ENCODE measurements around the gene NEU2. TPM values are rescaled to one million over a fixed set of nuclear protein-coding genes. Genes with fewer than 3 reads are reported as not detected.

NEU2 gene
- polyA plus RNA-seq, 2 of the 4 experiments (the other 2 are of a cell fraction) = not detected

DNA sequence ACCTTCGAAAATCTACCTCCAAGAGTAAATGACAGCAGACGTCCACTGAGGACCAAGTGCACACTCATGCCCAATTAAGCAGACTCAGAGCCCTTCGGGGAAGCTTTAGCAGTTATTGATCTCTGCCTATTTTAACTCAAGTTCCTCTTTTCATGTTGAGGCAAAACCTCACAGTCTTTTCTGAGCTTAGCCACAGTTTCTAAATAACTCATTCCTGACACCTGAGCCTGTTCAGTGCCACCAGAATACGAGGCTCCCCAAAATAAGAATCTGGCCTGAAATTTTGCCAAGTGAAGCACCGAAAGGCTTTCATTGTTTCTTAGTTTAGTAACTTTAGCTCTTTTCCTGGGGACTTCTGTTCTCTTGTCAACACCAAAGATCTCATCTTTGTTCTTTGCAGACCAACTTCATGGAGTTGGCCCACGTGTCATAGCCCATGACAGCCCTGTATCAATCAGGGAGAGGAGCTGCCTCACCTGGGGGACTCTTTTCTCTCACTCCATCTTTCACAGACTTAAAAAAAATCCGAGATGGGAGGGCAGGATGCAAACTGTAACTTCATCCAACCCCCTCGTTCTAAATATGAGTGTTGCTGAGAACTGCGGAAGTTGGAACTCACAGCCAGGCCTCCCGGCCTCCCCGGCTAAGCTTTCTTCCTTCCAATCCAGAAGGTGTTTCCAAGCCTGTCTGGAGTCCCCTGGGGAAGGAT lies 49.9 kb downstream of the NEU2 start:
- no peak for FAIRE-seq
- ATAC-seq = no peak
- no peak overlapping the region for H3K4me3 ChIP-seq
- DNase-seq (ENCODE audit: low read depth in 1 of 2, low spot score in 1 of 2) = no peak
- H3K27ac ChIP-seq = no peak overlapping the region
- WGBS (ENCODE audit: missing lambda C conversion rate) = 59% methylated on average over 11 of the region's 11 CpGs
- H3K4me1 ChIP-seq = no peaks in the 10 kb centered on the region
- TF ChIP-seq, protein P1, sequence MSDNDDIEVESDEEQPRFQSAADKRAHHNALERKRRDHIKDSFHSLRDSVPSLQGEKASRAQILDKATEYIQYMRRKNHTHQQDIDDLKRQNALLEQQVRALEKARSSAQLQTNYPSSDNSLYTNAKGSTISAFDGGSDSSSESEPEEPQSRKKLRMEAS (IDR thresholded peaks at IDR 0.05) = no peak
- TF ChIP-seq EP300 (IDR thresholded peaks at IDR 0.05) (no peak), CBX8 (IDR thresholded peaks at IDR 0.05) (no peak), CHD2 (IDR thresholded peaks at IDR 0.05; ENCODE audit: low read length, partially characterized antibody) (no peak), CEBPB (IDR thresholded peaks at IDR 0.05) (no peak), POLR2AphosphoS2 (conservative IDR thresholded peaks at IDR 0.05; ENCODE audit: low read length) (no peak), ZSCAN20 (CRISPR knock-in tag; IDR thresholded peaks at IDR 0.05) (no peak), HOXB13 (CRISPR knock-in tag; IDR thresholded peaks at IDR 0.05; ENCODE audit: low read depth) (no peak), RARB (CRISPR knock-in tag; IDR thresholded peaks at IDR 0.05) (no peak), JUN (IDR thresholded peaks at IDR 0.05) (no peak), POLR2A (IDR thresholded peaks at IDR 0.05; ENCODE audit: low read length) (no peak), NFE2L2 (conservative IDR thresholded peaks at IDR 0.05; ENCODE audit: low read length) (no peak), RNF2 (IDR thresholded peaks at IDR 0.05; ENCODE audit: borderline replicate concordance, low read depth) (no peak), CBX2 (IDR thresholded peaks at IDR 0.05; ENCODE audit: borderline replicate concordance, low read depth) (no peak), EHMT2 (IDR thresholded peaks at IDR 0.05; ENCODE audit: low read depth) (no peak)
- TF ChIP-seq, protein P2, sequence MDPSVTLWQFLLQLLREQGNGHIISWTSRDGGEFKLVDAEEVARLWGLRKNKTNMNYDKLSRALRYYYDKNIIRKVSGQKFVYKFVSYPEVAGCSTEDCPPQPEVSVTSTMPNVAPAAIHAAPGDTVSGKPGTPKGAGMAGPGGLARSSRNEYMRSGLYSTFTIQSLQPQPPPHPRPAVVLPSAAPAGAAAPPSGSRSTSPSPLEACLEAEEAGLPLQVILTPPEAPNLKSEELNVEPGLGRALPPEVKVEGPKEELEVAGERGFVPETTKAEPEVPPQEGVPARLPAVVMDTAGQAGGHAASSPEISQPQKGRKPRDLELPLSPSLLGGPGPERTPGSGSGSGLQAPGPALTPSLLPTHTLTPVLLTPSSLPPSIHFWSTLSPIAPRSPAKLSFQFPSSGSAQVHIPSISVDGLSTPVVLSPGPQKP (IDR thresholded peaks at IDR 0.05; ENCODE audit: low read depth, low read length) = no peak
- no peak overlapping the region for H3K4me2 ChIP-seq
- ChIA-PET CTCF (interaction anchor here (0.6 to 1.4 kb wide), 4 partner anchors 18 to 229 kb away, joined by 3 read pairs; no protein-coding TSS in a partner anchor), POLR2A (interaction anchor here (0.6 kb wide), 1 partner anchor 341 kb away, joined by 3 read pairs; no protein-coding TSS in a partner anchor)
- no peaks in the 10 kb centered on the region for H3K9me3 ChIP-seq

DNA sequence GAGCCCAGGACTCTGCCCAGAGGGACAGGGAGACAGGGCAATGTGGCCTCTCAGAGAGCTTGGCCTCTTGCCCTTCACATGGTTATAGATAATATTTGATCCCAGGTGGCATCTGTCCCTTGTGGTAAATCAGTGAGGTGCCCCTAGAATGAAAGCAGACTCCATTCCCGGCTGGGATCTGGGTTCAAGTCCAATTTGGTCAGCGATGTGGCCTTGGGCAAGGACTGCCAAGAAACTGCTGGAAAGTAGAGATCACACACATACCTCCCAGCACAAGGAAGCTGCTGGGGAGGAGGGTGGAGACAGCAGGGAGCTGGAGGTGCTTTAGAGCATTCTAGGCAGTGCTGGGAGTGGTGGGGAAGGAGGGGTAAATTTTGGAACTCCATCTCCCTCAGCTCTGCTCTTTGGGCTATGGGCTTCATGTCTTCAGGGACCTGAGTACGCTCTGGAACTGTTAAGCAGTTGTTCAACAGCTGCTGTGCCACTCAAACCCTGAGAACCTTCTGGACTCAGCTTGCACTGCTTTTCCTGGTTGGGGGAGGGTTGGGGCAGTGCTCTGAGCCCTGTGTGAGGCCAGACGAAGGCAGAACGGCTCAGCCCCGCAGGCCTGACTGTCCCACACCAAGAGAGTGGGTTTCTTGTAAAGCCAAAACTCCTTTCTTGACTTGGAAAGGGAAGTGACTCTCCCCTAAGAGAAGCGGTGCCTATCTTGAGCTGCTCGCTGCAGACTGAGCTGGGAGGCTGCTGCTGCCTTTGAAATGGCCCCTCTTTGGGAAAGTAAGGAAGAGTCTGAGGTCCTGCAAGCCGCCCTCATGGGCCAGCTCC lies 50.7 kb downstream of the NEU2 start:
- ChIA-PET CTCF (interaction anchor here (1.2 to 1.4 kb wide), 2 partner anchors 17 to 30 kb away, joined by 3 read pairs; no protein-coding TSS in a partner anchor), POLR2A (interaction anchor here (0.6 kb wide), 1 partner anchor 342 kb away, joined by 3 read pairs; no protein-coding TSS in a partner anchor)
- FAIRE-seq = no peak
- Histone ChIP-seq H3K27ac (no peak overlapping the region), H3K4me1 (no peaks in the 10 kb centered on the region), H3K4me2 (no peak overlapping the region), H3K9me3 (no peaks in the 10 kb centered on the region), H3K4me3 (no peak overlapping the region)
- no peak for DNase-seq (ENCODE audit: low read depth in 1 of 2, low spot score in 1 of 2)
- WGBS (ENCODE audit: missing lambda C conversion rate) = 81% methylated on average over 7 of the region's 9 CpGs
- ATAC-seq = no peak
- no peak for TF ChIP-seq HDAC2 (IDR thresholded peaks at IDR 0.05)
- TF ChIP-seq, protein P3, sequence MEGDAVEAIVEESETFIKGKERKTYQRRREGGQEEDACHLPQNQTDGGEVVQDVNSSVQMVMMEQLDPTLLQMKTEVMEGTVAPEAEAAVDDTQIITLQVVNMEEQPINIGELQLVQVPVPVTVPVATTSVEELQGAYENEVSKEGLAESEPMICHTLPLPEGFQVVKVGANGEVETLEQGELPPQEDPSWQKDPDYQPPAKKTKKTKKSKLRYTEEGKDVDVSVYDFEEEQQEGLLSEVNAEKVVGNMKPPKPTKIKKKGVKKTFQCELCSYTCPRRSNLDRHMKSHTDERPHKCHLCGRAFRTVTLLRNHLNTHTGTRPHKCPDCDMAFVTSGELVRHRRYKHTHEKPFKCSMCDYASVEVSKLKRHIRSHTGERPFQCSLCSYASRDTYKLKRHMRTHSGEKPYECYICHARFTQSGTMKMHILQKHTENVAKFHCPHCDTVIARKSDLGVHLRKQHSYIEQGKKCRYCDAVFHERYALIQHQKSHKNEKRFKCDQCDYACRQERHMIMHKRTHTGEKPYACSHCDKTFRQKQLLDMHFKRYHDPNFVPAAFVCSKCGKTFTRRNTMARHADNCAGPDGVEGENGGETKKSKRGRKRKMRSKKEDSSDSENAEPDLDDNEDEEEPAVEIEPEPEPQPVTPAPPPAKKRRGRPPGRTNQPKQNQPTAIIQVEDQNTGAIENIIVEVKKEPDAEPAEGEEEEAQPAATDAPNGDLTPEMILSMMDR (IDR thresholded peaks at IDR 0.05) = no peak
- TF ChIP-seq RNF2 (IDR thresholded peaks at IDR 0.05; ENCODE audit: borderline replicate concordance, low read depth) = no peak
- TF ChIP-seq NFE2L2 (conservative IDR thresholded peaks at IDR 0.05; ENCODE audit: low read length) = no peak
- no peak for TF ChIP-seq CHD4 (IDR thresholded peaks at IDR 0.05; ENCODE audit: borderline replicate concordance)
- TF ChIP-seq POLR2A (IDR thresholded peaks at IDR 0.05; ENCODE audit: low read length) = no peak
- TF ChIP-seq, protein P4, sequence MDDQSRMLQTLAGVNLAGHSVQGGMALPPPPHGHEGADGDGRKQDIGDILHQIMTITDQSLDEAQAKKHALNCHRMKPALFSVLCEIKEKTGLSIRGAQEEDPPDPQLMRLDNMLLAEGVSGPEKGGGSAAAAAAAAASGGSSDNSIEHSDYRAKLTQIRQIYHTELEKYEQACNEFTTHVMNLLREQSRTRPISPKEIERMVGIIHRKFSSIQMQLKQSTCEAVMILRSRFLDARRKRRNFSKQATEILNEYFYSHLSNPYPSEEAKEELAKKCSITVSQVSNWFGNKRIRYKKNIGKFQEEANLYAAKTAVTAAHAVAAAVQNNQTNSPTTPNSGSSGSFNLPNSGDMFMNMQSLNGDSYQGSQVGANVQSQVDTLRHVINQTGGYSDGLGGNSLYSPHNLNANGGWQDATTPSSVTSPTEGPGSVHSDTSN (IDR thresholded peaks at IDR 0.05) = no peak
- no peak for TF ChIP-seq JUNB (IDR thresholded peaks at IDR 0.05)
- TF ChIP-seq TFCP2L1 (CRISPR knock-in tag; IDR thresholded peaks at IDR 0.05) = no peak
- TF ChIP-seq, protein P5, sequence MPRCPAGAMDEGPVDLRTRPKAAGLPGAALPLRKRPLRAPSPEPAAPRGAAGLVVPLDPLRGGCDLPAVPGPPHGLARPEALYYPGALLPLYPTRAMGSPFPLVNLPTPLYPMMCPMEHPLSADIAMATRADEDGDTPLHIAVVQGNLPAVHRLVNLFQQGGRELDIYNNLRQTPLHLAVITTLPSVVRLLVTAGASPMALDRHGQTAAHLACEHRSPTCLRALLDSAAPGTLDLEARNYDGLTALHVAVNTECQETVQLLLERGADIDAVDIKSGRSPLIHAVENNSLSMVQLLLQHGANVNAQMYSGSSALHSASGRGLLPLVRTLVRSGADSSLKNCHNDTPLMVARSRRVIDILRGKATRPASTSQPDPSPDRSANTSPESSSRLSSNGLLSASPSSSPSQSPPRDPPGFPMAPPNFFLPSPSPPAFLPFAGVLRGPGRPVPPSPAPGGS (IDR thresholded peaks at IDR 0.05) = no peak
- TF ChIP-seq, protein P6, sequence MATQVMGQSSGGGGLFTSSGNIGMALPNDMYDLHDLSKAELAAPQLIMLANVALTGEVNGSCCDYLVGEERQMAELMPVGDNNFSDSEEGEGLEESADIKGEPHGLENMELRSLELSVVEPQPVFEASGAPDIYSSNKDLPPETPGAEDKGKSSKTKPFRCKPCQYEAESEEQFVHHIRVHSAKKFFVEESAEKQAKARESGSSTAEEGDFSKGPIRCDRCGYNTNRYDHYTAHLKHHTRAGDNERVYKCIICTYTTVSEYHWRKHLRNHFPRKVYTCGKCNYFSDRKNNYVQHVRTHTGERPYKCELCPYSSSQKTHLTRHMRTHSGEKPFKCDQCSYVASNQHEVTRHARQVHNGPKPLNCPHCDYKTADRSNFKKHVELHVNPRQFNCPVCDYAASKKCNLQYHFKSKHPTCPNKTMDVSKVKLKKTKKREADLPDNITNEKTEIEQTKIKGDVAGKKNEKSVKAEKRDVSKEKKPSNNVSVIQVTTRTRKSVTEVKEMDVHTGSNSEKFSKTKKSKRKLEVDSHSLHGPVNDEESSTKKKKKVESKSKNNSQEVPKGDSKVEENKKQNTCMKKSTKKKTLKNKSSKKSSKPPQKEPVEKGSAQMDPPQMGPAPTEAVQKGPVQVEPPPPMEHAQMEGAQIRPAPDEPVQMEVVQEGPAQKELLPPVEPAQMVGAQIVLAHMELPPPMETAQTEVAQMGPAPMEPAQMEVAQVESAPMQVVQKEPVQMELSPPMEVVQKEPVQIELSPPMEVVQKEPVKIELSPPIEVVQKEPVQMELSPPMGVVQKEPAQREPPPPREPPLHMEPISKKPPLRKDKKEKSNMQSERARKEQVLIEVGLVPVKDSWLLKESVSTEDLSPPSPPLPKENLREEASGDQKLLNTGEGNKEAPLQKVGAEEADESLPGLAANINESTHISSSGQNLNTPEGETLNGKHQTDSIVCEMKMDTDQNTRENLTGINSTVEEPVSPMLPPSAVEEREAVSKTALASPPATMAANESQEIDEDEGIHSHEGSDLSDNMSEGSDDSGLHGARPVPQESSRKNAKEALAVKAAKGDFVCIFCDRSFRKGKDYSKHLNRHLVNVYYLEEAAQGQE (IDR thresholded peaks at IDR 0.05) = no peak
- no peak for TF ChIP-seq TP53 (CRISPR knock-in tag; IDR thresholded peaks at IDR 0.05)
- no peak for TF ChIP-seq RFX5 (IDR thresholded peaks at IDR 0.05)

Measured in A549 (cell line).